Activated gamma-delta T cell (primary cell): Measurements from ENCODE around the gene SYF2.
"Not testable (repeated sequence)": the region's sequence is repeated elsewhere in the genome, so short reads cannot be mapped to it uniquely, and the experiment has no call there.

Experiments
- DNase-seq: peaks from one replicate; lab custom pipeline; 2025; lab: John Stamatoyannopoulos, UW
- total RNA-seq, 2 donors: gene quantifications; one replicate each; lab custom pipeline; 2026; lab: John Stamatoyannopoulos, UW

The SYF2 gene
- 108 to 119 reads per million in 2 donors for total RNA-seq

- DNase-seq = peak; percentile 27
Observed at GRCh38 chr1:25232027-25232865, at the start of gene SYF2. Gene SYF2, minus strand, starts transcription at chr1:25232502. Its CDS starts 35 bp downstream, at chr1:25232467.

- not testable (repeated sequence) for DNase-seq
Observed at GRCh38 chr1:25279693-25280111, 47.4 kb upstream of the SYF2 start.

GRCh38 chr1:25278790-25279189 lies 46.5 kb upstream of the SYF2 start:
- DNase-seq = not testable (repeated sequence)

- DNase-seq = not testable (repeated sequence)
Observed at GRCh38 chr1:25278358-25278757, 46.1 kb upstream of the SYF2 start.

- DNase-seq = not testable (repeated sequence)
Observed at GRCh38 chr1:25277295-25277694, 45.0 kb upstream of the SYF2 start.

GRCh38 chr1:25275648-25276047 lies 43.3 kb upstream of the SYF2 start:
- not testable (repeated sequence) for DNase-seq

- DNase-seq = not testable (repeated sequence)
Observed at GRCh38 chr1:25272238-25272637, 39.9 kb upstream of the SYF2 start, which contains the start of gene RHD. Gene RHD, plus strand, starts transcription at chr1:25272509. Its CDS starts 39 bp downstream, at chr1:25272548.

GRCh38 chr1:25268143-25268760 lies 36.0 kb upstream of the SYF2 start:
- not testable (repeated sequence) for DNase-seq

- DNase-seq = peak; percentile 92
Observed at GRCh38 chr1:25267288-25268142, 35.2 kb upstream of the SYF2 start.

GRCh38 chr1:25266554-25267287 lies 34.4 kb upstream of the SYF2 start:
- not testable (repeated sequence) for DNase-seq

- DNase-seq = not testable (repeated sequence)
Observed at GRCh38 chr1:25260336-25260735, 28.0 kb upstream of the SYF2 start.

- DNase-seq = not testable (repeated sequence)
Observed at GRCh38 chr1:25259813-25260212, 27.5 kb upstream of the SYF2 start.

GRCh38 chr1:25257196-25257595 lies 24.9 kb upstream of the SYF2 start:
- no peak for DNase-seq

GRCh38 chr1:25256578-25256965 lies 24.3 kb upstream of the SYF2 start:
- no peak for DNase-seq

- DNase-seq = no peak
Observed at GRCh38 chr1:25255706-25256577, 23.6 kb upstream of the SYF2 start.

- DNase-seq = no peak
Observed at GRCh38 chr1:25253911-25254310, 21.6 kb upstream of the SYF2 start.

GRCh38 chr1:25247829-25248754 lies 15.8 kb upstream of the SYF2 start:
- DNase-seq = no peak

- peak; percentile 99 for DNase-seq
Observed at GRCh38 chr1:25247024-25247828, 14.9 kb upstream of the SYF2 start, which contains the start of gene RSRP1. Gene RSRP1, minus strand, starts transcription at chr1:25247454. Its CDS starts 491 bp downstream, at chr1:25246963.
